ENCODE data around the gene TGM6.

Gene TGM6

DNA sequence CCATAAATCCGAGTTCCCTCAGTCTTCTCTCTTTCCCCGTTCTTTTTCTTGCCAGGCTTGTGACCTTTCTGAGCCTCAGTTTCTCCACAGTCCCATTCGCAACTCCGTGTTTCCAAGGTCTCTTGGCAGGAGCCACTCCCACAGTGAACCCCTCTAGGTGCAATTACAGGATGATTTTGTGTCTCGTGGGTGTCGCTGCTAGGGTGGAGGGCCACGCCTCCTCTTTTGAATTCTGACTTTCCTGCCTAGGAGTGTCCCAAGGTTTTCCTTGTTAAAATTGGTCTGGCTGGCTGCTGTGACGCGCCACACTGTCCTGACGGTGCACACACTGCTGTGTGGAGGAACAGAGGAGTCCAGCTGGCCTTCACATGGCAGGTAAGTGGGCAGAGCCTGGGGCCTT lies at the start of gene TGM6:
TGM6 (plus strand) TSS at position 301 of the 400 bp plus-strand sequence; CDS start at position 369, 68 bp downstream.
- DNase-seq (ENCODE audit: low spot score): no peak
- TF ChIP-seq, protein P1, sequence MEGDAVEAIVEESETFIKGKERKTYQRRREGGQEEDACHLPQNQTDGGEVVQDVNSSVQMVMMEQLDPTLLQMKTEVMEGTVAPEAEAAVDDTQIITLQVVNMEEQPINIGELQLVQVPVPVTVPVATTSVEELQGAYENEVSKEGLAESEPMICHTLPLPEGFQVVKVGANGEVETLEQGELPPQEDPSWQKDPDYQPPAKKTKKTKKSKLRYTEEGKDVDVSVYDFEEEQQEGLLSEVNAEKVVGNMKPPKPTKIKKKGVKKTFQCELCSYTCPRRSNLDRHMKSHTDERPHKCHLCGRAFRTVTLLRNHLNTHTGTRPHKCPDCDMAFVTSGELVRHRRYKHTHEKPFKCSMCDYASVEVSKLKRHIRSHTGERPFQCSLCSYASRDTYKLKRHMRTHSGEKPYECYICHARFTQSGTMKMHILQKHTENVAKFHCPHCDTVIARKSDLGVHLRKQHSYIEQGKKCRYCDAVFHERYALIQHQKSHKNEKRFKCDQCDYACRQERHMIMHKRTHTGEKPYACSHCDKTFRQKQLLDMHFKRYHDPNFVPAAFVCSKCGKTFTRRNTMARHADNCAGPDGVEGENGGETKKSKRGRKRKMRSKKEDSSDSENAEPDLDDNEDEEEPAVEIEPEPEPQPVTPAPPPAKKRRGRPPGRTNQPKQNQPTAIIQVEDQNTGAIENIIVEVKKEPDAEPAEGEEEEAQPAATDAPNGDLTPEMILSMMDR (IDR thresholded peaks at IDR 0.05; ENCODE audit: extremely low read depth, missing control alignments): no peak

DNA sequence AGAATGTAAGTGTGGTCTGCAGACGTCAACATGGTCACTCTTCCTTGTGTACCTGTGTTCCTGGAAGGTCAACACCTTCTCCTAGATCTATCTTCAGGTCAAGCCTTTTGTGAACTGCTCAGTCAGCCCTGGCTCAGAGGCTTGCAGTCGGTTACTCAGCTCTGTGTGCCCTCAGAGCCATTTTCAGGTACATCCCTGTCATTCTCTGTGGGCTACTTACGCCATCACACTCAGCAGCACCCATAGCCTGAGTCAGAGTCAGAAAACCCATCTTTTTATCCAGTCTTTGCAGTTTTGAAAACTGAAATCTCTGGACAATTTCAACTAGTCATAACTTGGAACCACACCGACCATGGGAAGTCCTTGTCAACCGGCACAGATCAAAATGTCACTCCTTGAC lies 49.6 kb upstream of the TGM6 start:
- DNase-seq (ENCODE audit: low spot score): no peak
- TF ChIP-seq, protein P1 (IDR thresholded peaks at IDR 0.05; ENCODE audit: extremely low read depth, missing control alignments): no peak

DNA sequence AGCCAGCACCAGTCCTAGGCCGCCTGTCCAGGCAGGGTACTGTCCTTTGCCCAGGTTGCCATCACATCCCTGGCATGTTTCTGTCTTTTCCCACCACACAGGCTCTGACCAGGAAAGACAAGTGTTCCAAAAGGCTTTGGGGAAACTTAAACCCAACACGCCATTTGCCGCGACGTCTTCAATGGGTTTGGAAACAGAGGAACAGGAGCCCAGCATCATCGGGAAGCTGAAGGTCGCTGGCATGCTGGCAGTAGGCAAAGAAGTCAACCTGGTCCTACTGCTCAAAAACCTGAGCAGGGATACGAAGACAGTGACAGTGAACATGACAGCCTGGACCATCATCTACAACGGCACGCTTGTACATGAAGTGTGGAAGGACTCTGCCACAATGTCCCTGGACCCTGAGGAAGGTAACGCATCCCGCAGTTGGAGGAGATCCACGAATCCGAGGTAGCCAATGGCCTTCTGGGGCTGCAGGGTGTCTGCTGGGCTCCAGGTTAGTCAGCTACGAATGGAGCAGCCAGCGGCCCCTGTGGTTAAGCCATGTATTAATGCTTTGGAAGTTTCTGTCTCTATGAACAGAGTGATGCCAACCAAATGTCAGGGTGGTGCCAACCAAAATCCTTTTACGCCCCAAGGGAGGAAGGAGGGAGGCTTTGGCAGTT lies 48.7 kb upstream of the TGM6 start:
- TF ChIP-seq, protein P1 (IDR thresholded peaks at IDR 0.05; ENCODE audit: extremely low read depth, missing control alignments): no peak
- no peak for DNase-seq (ENCODE audit: low spot score)

DNA sequence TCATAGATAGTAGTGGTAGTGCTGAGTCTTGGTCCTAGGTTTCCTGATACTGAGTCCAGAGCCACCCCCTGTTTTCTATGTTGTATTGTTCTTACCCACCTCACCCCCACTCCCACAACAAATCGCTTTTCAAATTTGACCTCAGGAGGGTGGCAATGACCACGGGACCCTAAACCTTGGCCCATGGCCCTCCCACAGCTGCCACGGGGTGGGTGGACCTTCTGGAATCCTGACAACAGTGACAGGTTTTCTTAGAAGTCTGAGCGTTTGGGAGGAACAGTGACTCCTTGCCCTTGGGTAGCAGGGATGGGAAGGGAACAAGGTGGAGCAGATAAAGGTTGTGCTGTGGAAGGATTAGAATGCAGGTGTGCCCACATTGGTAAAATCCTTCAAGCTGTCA lies 48.0 kb upstream of the TGM6 start:
- no peak for DNase-seq (ENCODE audit: low spot score)
- TF ChIP-seq, protein P1 (IDR thresholded peaks at IDR 0.05; ENCODE audit: extremely low read depth, missing control alignments): no peak

DNA sequence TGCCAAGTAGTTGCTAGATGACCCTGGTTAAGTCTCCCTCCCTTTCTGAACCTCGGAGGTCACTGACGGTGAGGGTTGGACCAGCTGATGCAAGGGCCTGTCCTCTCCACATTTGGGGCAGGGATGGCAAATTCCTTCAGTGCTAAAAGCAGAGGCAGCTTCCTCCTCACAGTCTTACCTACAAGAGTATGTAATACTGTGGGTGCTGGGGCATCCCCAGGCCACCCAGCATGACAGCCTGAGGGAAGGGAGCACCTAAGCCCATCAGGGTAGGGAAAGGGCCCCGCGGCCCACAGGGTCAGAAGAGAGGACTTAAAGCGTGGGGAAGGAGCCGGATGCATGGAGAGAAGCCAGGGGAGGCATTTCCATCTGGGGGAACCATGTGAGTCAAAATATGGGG lies 46.9 kb upstream of the TGM6 start:
- TF ChIP-seq, protein P1 (IDR thresholded peaks at IDR 0.05; ENCODE audit: extremely low read depth, missing control alignments): no peak
- DNase-seq (ENCODE audit: low spot score): no peak

DNA sequence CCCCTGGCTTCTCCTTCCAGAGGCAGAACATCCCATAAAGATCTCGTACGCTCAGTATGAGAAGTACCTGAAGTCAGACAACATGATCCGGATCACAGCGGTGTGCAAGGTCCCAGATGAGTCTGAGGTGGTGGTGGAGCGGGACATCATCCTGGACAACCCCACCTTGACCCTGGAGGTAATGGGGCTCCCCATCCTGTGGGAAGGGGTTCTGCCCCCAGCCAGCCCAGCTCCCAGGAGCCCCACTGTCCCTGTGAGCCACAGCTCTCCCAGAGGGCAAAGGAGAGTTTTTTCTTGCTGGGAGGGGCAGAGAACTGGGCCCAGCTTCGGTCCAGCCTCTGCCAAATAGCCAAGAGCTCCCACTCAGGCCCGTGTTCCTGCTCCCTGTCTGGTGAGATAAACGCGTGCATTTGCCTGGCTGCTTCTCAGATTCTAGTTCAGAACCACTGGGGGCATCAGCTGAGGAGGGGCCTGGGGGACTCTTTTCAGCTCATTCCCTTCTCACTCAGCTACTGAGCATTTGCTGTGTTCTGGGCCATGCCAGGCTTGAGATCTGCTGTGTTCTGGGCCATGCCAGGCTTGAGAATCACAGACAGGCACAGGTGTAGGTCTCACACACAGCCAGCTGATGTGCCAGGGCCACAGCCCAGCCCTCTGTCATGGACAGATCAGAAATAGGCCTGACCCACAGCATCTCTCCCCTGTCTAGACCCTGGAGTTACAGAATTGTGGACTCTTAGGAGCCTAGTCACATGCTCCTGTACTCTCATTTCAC lies 45.4 kb upstream of the TGM6 start:
- DNase-seq (ENCODE audit: low spot score): no peak
- TF ChIP-seq, protein P1 (IDR thresholded peaks at IDR 0.05; ENCODE audit: extremely low read depth, missing control alignments): no peak

DNA sequence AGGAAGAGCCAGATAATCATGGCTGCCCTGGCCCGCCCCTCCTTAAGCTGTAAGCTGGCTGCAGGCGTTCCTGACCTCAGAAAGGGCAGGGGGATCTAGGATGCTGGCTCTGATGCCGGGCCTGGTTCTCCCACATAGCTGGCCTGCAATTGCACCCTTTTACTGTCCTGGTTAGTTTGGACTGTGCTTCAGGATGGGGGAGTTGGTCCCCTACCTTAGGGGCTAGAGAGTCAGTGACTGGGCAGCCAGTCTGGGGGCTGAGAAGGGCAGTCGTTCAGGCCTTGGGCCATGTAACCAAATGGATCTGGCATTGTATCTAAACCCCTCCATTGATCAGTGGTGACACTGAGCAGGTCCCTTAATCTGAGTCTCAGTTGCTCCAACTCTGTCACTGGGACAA lies 44.2 kb upstream of the TGM6 start:
- DNase-seq (ENCODE audit: low spot score): no peak
- TF ChIP-seq, protein P1 (IDR thresholded peaks at IDR 0.05; ENCODE audit: extremely low read depth, missing control alignments): no peak
